NCI-H1417 (cell line): ENCODE data around the gene SUMO4.

ENCODE experiments used
- DNase-seq, 3 experiments: peaks; one replicate each; lab custom pipeline; 2025; lab: John Stamatoyannopoulos, UW

The SUMO4 gene

DNA sequence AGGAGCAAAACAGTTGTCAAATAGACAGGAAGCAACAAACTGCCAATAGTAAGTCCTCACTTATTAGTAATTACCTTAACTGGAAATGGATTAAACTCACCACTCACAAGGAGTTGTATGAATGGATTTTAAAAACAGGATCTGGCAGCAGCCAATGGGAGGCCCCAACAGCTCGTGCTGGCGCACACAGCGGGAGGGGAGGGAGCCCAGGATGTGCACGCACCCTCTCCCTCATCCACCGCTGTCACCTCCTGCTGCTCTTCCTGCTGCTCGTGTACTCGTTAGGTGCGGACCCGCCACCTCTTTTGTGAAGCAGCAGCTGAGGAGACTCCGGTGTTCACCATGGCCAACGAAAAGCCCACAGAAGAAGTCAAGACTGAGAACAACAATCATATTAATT is at the start of gene SUMO4:
Gene SUMO4 (plus strand): TSS at position 213 of the 400 bp plus-strand sequence. CDS start 130 bp downstream, at position 343.
- DNase-seq, result no peak

DNA sequence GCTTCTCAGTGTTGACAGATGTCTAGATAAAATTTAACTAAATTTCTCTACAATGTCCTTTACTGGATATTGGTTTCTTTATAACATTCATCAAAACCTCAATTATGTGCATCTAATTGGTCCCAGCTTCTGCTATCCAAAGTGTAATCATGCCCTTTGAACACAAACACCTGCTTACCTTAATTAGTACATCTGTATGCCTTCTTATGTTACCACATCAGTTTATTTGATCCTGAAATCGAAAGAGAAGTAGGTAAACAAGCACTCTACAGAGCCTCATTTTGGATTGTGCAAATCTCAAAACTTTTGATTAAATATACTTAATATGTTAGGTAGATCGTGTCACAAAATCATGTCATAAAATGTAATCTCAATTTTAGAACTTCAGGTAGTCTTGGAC is 46.1 kb upstream of the SUMO4 start:
- DNase-seq, result peak in 2 of 3 experiments; percentile 34 to 90

DNA sequence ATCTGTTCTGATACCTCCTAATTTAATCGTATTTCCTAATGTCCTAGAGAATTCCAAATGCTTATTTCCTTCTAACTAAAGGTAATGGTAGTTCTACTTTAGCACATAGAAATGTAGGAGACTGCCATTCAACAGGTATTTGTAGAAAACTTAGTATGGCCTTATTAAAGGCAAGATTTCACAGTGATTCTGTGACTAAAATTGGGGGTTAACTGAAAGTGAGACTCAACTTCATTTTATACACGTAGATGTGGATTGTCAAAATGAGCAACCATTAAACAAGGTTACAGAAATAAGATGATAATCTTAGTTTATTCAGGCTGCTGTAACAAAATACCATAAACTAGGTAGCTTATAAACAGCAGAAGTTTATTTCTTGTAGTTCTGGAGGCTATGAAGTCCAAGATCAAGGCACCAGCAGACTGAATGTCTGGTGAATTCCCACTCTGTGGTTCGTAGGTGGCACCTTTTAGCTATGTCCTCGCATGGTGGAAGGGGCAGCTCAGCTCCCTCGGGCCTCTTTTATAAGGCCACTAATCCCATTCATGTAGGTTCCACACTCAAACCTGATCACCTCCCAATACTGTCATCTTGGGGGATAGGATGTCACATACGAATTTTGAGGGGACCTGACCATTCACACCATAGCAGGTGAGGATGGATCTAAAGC is 43.8 kb upstream of the SUMO4 start:
- no peak for DNase-seq

DNA sequence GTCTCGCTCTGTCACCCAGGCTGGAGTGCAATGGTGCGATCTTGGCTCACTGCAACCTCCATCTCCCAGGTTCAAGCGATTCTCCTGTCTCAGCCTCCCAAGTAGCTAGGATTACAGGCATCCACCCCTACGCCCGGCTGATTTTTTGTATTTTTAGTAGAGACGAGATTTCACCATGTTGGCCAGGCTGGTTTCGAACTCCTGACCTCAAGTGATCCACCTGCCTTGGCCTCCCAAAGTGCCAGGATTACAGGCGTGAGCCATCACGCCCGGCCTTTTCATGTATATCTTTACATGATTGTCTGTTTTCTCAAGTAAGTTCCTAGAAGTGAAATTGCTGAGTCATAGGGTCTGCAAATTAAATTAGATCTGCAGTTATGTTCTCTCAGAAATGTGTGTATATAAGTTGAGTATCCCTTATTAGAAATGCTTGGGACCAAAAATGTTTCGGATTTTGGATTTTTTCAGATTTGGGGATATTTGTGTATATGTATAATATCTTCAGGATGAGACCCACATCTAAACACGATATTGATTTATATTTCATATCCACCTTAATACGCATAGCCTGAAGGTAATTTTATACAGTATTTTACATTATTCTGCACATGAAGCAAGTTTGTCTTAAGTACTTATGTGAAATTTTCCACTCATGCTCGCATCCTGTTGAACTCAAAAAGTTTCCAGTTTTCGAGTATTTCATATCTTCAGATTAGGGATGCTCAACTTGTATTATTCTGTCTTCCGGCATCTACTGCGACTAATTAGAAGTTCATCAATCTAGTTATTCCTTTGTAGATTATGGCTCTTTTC is 42.1 kb upstream of the SUMO4 start:
- DNase-seq, result no peak

DNA sequence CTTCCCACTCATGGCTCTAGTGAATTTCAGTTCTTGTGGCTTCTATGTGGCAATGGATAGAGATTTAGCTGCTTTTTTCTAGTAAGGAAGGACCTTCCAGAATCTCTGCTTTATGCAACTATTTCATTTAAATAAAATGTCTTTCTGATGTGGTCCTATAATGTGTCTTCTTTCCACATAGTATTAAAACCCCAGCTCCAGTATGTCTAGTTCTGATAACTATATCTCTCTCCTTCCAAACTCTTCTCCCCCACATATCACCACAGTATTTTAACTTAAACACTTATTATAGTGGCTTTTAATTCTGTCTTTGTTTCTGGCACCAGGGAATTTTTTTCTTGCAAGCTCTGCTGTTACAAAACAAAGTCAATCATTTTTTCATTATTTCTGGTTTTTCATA is 40.6 kb upstream of the SUMO4 start:
- DNase-seq, result no peak

- DNase-seq, result no peak
These were observed 39.5 kb upstream of the SUMO4 start for GRCh38 chr6:149360536-149360935.

DNA sequence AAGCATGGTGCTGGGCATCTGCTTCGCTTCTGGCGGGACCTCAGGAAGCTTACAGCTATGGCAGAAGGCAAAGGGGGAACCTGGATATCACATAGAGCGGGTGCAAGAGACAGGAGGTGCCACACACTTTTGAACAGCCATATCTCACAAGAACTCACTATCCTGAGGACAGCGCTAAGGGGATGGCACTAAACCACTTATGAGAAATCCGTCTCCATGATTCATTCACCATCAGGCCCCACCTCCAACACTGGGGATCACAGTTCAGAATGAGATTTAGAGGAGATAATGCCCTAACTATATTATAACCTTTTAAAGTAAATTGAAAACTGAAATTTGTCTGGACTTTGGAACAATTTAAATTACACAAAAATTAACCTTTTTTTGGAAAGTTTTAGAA is 37.8 kb upstream of the SUMO4 start:
- no peak for DNase-seq

DNA sequence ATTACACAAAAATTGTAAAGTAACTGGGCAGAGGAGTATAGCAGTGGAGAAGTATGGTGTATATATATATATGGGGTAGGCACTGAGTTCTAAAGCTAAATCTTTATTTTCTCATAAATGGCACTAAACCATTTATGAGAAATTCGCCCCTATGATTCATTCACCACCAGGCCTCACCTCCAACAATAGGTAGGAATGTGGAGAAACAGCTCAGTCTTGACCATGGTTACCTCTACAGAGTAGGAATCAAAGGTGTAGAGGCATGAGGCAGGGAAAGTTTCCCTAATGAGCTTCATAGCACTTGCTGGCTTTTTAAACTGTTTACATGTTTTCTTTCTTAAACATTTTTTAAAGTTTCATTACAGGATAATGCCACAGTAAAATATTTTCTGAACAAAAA is 36.9 kb upstream of the SUMO4 start:
- DNase-seq, result no peak

DNA sequence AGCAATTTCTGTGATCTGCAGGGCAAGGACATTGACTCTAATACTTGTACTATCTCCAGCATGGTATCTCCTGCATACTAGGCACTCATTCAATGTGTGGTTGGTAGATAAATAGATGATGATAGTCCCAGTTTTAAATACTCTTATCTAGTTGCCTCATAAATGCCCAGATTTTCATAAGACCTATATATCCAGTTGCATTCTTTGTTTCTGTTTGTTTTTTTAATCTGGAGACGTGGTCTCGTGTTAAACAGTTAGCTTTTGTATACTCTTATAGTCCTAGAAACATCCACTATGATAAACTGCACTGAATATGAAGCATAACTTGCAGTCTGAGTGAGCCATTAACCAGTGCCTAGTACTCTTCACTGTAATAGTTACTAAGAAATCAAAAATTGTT is 35.5 kb upstream of the SUMO4 start:
- DNase-seq, result no peak

- DNase-seq, result no peak
These were observed 34.9 kb upstream of the SUMO4 start for GRCh38 chr6:149365197-149365596.

- no peak for DNase-seq
These were observed 33.7 kb upstream of the SUMO4 start for GRCh38 chr6:149366267-149366921.

DNA sequence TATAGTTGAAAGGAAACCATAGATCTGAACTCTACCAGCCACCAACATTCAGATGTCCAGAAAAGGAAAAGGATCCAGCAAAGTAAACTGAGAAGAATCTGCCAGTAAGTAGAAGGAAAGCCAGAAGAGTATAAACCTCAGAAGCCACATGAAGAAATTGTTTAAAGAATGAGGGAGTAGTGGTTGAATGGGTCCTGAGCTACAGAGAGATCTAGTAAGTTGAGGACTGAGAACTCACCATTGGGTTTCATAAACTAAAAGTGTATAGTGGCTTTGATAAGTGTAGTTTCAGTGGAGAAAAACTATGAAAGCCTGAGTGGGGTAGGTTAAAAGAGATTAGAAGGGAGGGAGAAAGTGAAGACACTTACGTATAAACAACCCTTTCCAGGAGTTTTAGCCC is 32.0 kb upstream of the SUMO4 start:
- DNase-seq, result no peak

DNA sequence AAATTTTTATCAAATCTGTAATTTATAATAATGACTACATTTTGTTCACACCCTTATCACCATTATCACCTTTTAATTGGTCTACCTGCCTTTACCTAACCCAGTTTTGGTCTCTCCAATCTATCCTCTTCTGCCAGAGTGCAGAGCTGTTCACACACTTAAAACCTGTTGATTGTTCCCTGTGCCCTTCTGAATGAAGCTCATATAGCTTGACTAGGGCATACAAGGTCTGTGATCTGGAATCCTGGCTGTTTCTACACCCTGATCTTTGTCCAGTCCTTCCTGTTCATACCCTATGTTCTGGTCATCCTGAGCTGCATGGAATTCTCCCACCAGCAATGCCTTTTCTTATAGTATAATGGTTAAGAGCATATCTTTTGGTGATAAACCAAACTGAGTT is 28.9 kb upstream of the SUMO4 start:
- no peak for DNase-seq

GRCh38 chr6:149372062-149372461 is 28.0 kb upstream of the SUMO4 start:
- no peak for DNase-seq

- DNase-seq, result no peak
These were observed 26.6 kb upstream of the SUMO4 start for GRCh38 chr6:149373511-149373910.

GRCh38 chr6:149379977-149380376 is 20.1 kb upstream of the SUMO4 start:
- DNase-seq, result no peak

DNA sequence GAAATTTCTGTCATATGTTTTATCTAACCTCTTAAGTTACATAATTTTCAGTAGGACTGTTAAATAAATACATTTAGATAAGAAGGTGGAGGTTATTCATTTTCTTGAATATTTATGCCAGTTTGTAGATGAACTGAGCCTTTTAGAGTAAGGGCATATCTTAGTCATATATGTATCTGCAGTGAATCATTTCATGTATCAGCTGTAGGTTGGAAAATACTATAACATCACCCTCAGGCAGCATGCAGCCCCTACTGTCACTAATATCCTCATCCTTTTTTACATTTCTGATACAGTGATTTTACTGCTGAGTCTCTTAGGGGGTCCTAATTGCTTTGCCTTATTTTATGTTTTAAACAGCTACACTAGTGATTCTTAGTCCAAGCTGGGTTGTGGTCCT is 19.5 kb upstream of the SUMO4 start:
- no peak for DNase-seq

GRCh38 chr6:149383371-149383770 is 16.7 kb upstream of the SUMO4 start:
- DNase-seq, result no peak

DNA sequence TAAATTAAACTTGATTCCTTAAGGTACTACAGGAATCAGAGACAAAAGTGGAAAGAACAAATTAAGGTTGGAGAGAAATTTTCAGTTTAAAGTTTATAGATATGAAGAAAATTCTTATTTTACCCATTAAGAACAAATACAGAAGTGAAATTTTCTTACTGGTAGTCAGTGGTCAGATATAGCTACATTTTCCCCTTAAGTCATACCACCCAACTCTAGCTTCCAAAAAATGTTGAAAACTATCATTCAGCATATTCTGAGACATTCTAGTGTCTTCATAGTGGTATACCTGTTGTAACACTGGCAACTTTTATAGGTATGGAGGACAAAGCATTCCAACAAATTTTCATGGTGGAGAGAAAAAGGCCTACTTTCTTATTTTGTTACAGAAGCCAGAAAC is 15.6 kb upstream of the SUMO4 start:
- DNase-seq, result no peak

- no peak for DNase-seq
These were observed 13.9 kb upstream of the SUMO4 start for GRCh38 chr6:149385998-149386646.

DNA sequence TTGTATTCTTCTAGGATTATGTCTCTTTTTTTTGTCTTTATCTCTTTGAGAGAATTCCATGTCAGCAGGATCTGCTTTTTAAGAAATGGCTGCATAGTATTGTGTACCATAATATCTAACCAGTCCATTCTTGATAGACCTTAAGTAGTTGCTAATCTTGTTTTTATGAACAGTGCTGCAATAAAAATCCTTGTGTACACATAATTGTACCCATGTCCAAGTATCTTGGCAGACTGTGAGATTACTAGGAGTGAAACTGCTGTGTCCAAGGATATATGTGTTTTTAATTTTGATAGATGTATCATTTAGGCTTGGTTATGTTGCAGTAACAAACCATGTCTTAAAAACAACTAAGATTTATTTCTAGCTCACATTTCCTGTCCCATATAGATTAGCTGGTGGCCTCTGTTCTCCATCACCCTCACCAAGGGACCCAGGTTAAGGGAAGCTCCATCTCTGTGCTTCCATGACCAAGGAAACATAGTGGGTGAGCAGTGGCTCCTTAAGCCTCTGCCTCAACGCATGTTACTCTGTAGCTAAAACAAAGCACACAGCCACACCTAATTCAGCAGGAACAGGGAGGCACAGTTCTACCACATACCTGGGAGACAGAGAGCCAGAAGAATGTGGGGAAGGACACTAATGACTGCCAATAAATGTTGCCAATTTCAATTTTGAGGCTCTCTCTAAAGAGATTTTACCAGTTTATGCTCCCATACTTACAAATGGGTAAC is 12.1 kb upstream of the SUMO4 start:
- no peak for DNase-seq
